ENCODE measurements around the gene SRL. TPM values are rescaled to one million over a fixed set of nuclear protein-coding genes. Genes with fewer than 3 reads are reported as not detected.

The SRL gene
- total and polyA plus RNA-seq, 4 donors: 0.14 to 0.22 (median 0.17) TPM

DNA sequence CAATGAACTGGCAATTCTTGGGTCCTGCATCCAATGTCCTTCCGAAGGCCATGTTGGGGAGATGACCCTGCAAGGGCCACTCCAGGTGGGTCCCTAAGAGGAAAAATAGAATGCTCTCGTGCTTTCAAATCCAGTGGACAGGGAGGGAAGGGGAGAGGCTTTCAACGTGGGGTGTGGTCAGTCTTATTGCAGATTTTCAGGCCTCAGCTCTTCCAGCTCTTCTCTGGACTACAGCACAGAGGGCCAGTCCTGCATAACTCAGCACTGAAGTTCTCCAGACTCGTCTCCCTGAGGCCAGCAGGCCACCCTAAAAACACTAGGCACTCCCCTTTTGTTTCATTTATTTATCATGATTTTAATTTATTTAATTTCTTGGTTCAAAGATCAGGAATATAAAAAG is 43.1 kb downstream of the SRL start:
- Histone ChIP-seq H3K36me3 (ENCODE audit: control insufficient read depth in 4 of 4, insufficient read depth in 3 of 4, low read depth in 1 of 4, low read length in 3 of 4) (no peaks in the 10 kb centered on the region), H3K4me1 (ENCODE audit: control insufficient read depth in 4 of 4, insufficient read depth in 4 of 4, low read length in 3 of 4) (peaks cover 0 to 3% (median 0%) of the 10 kb centered on the region in 4 donors), H3K27ac (ENCODE audit: low read depth in 1 of 2, low read length in 2 of 2) (no peak overlapping the region), H3K27me3 (ENCODE audit: control insufficient read depth in 4 of 4, insufficient read depth in 4 of 4, low read length in 3 of 4) (no peaks in the 10 kb centered on the region), H3K9ac (ENCODE audit: low read depth in 1 of 2, low read length in 2 of 2) (no peak overlapping the region), H3K4me3 (ENCODE audit: low read depth in 1 of 3, low read length in 3 of 3) (no peak overlapping the region), H3K9me3 (ENCODE audit: control insufficient read depth in 4 of 4, low read length in 3 of 4) (no peaks in the 10 kb centered on the region)
- WGBS: 72% methylated on average over 4 of the region's 4 CpGs
- no peak for TF ChIP-seq YY1 (IDR thresholded peaks at IDR 0.05)
- no peak for TF ChIP-seq GABPA (IDR thresholded peaks at IDR 0.05 in 1 of 2, conservative IDR thresholded peaks at IDR 0.05 in 1 of 2)
- TF ChIP-seq SP1 (IDR thresholded peaks at IDR 0.05): no peak
- no peak for TF ChIP-seq FOXA1 (IDR thresholded peaks at IDR 0.05)
- TF ChIP-seq, protein P1, sequence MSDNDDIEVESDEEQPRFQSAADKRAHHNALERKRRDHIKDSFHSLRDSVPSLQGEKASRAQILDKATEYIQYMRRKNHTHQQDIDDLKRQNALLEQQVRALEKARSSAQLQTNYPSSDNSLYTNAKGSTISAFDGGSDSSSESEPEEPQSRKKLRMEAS (IDR thresholded peaks at IDR 0.05): no peak
- TF ChIP-seq, protein P2, sequence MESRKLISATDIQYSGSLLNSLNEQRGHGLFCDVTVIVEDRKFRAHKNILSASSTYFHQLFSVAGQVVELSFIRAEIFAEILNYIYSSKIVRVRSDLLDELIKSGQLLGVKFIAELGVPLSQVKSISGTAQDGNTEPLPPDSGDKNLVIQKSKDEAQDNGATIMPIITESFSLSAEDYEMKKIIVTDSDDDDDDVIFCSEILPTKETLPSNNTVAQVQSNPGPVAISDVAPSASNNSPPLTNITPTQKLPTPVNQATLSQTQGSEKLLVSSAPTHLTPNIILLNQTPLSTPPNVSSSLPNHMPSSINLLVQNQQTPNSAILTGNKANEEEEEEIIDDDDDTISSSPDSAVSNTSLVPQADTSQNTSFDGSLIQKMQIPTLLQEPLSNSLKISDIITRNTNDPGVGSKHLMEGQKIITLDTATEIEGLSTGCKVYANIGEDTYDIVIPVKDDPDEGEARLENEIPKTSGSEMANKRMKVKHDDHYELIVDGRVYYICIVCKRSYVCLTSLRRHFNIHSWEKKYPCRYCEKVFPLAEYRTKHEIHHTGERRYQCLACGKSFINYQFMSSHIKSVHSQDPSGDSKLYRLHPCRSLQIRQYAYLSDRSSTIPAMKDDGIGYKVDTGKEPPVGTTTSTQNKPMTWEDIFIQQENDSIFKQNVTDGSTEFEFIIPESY (IDR thresholded peaks at IDR 0.05): no peak
- TF ChIP-seq JUND (IDR thresholded peaks at IDR 0.05): no peak
- no peak for TF ChIP-seq RXRA (IDR thresholded peaks at IDR 0.05)
- TF ChIP-seq, protein P3, sequence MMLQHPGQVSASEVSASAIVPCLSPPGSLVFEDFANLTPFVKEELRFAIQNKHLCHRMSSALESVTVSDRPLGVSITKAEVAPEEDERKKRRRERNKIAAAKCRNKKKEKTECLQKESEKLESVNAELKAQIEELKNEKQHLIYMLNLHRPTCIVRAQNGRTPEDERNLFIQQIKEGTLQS (IDR thresholded peaks at IDR 0.05): no peak
- TF ChIP-seq, protein P4, sequence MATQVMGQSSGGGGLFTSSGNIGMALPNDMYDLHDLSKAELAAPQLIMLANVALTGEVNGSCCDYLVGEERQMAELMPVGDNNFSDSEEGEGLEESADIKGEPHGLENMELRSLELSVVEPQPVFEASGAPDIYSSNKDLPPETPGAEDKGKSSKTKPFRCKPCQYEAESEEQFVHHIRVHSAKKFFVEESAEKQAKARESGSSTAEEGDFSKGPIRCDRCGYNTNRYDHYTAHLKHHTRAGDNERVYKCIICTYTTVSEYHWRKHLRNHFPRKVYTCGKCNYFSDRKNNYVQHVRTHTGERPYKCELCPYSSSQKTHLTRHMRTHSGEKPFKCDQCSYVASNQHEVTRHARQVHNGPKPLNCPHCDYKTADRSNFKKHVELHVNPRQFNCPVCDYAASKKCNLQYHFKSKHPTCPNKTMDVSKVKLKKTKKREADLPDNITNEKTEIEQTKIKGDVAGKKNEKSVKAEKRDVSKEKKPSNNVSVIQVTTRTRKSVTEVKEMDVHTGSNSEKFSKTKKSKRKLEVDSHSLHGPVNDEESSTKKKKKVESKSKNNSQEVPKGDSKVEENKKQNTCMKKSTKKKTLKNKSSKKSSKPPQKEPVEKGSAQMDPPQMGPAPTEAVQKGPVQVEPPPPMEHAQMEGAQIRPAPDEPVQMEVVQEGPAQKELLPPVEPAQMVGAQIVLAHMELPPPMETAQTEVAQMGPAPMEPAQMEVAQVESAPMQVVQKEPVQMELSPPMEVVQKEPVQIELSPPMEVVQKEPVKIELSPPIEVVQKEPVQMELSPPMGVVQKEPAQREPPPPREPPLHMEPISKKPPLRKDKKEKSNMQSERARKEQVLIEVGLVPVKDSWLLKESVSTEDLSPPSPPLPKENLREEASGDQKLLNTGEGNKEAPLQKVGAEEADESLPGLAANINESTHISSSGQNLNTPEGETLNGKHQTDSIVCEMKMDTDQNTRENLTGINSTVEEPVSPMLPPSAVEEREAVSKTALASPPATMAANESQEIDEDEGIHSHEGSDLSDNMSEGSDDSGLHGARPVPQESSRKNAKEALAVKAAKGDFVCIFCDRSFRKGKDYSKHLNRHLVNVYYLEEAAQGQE (IDR thresholded peaks at IDR 0.05): no peak
- DNase-seq (ENCODE audit: low spot score): no peak

DNA sequence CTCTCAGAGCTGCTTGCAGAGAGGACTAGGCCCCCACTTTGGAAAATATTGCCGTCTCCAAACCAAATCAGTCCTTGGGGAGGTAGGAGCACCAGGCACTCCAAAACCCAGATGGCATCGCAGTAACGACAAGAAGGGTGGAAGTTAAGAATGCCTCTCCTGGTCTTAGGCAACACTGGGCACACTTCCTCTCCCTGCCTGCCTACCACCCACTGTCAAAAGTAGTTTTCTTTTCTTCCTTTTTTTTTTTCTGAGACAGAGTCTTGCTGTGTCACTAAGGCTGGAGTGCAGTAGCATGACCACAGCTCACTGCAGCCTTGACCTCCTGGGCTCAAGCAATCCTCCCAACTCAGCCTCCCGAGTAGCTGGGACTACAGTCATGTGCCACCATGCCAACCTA is 47.2 kb downstream of the SRL start:
- Histone ChIP-seq H3K4me3 (ENCODE audit: low read depth in 1 of 3, low read length in 3 of 3) (no peak overlapping the region), H3K27ac (ENCODE audit: low read depth in 1 of 2, low read length in 2 of 2) (no peak overlapping the region), H3K9me3 (ENCODE audit: control insufficient read depth in 4 of 4, low read length in 3 of 4) (no peaks in the 10 kb centered on the region), H3K36me3 (ENCODE audit: control insufficient read depth in 4 of 4, insufficient read depth in 3 of 4, low read depth in 1 of 4, low read length in 3 of 4) (no peaks in the 10 kb centered on the region), H3K4me1 (ENCODE audit: control insufficient read depth in 4 of 4, insufficient read depth in 4 of 4, low read length in 3 of 4) (no peaks in the 10 kb centered on the region), H3K27me3 (ENCODE audit: control insufficient read depth in 4 of 4, insufficient read depth in 4 of 4, low read length in 3 of 4) (no peaks in the 10 kb centered on the region), H3K9ac (ENCODE audit: low read depth in 1 of 2, low read length in 2 of 2) (no peak overlapping the region)
- TF ChIP-seq HNF4A (conservative IDR thresholded peaks at IDR 0.05) (no peak), FOXA2 (IDR thresholded peaks at IDR 0.05) (no peak), SP1 (IDR thresholded peaks at IDR 0.05) (no peak), FOXA1 (IDR thresholded peaks at IDR 0.05) (no peak), RXRA (IDR thresholded peaks at IDR 0.05) (no peak), YY1 (IDR thresholded peaks at IDR 0.05) (no peak), RAD21 (IDR thresholded peaks at IDR 0.05) (no peak), GABPA (IDR thresholded peaks at IDR 0.05 in 1 of 2, conservative IDR thresholded peaks at IDR 0.05 in 1 of 2) (no peak), EGR1 (IDR thresholded peaks at IDR 0.05; ENCODE audit: low read depth in 2 of 2) (no peak), TAF1 (conservative IDR thresholded peaks at IDR 0.05) (no peak), NR2F2 (IDR thresholded peaks at IDR 0.05) (no peak), JUND (IDR thresholded peaks at IDR 0.05) (no peak)
- TF ChIP-seq, protein P5, sequence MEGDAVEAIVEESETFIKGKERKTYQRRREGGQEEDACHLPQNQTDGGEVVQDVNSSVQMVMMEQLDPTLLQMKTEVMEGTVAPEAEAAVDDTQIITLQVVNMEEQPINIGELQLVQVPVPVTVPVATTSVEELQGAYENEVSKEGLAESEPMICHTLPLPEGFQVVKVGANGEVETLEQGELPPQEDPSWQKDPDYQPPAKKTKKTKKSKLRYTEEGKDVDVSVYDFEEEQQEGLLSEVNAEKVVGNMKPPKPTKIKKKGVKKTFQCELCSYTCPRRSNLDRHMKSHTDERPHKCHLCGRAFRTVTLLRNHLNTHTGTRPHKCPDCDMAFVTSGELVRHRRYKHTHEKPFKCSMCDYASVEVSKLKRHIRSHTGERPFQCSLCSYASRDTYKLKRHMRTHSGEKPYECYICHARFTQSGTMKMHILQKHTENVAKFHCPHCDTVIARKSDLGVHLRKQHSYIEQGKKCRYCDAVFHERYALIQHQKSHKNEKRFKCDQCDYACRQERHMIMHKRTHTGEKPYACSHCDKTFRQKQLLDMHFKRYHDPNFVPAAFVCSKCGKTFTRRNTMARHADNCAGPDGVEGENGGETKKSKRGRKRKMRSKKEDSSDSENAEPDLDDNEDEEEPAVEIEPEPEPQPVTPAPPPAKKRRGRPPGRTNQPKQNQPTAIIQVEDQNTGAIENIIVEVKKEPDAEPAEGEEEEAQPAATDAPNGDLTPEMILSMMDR (IDR thresholded peaks at IDR 0.05; ENCODE audit: low read depth, low read length, missing input control): no peak
- TF ChIP-seq, protein P4 (IDR thresholded peaks at IDR 0.05): no peak
- TF ChIP-seq, protein P3 (IDR thresholded peaks at IDR 0.05): no peak
- TF ChIP-seq, protein P1 (IDR thresholded peaks at IDR 0.05): no peak
- TF ChIP-seq, protein P2 (IDR thresholded peaks at IDR 0.05): no peak
- DNase-seq (ENCODE audit: low spot score): no peak
- 82% methylated on average over 4 of the region's 4 CpGs for WGBS

Measured in liver (tissue), 9 donors.